Fibroblast of lung (primary cell): ENCODE results near the gene TSSC4.

Experiments
- EZH2 ChIP-seq: IDR thresholded peaks from 2 replicates; pipeline ENCODE4 v1.5.1; 2012; ENCODE audit warnings: low read length, control low read depth, mild to moderate bottlenecking; ENCODE audit errors: missing control alignments
- TF ChIP-seq, protein P1 (sequence below), 2 donors: IDR thresholded peaks in 1 of 2; conservative IDR thresholded peaks in 1 of 2; 1 replicate in 1 of 2; 2 replicates in 1 of 2; pipeline ENCODE4 v1.5.1; 2011 to 2012; ENCODE audit warnings: low read length in 2 of 2, control low read depth in 1 of 2, inconsistent platforms in 1 of 2, low read depth in 1 of 2, mild to moderate bottlenecking in 1 of 2

DNA sequence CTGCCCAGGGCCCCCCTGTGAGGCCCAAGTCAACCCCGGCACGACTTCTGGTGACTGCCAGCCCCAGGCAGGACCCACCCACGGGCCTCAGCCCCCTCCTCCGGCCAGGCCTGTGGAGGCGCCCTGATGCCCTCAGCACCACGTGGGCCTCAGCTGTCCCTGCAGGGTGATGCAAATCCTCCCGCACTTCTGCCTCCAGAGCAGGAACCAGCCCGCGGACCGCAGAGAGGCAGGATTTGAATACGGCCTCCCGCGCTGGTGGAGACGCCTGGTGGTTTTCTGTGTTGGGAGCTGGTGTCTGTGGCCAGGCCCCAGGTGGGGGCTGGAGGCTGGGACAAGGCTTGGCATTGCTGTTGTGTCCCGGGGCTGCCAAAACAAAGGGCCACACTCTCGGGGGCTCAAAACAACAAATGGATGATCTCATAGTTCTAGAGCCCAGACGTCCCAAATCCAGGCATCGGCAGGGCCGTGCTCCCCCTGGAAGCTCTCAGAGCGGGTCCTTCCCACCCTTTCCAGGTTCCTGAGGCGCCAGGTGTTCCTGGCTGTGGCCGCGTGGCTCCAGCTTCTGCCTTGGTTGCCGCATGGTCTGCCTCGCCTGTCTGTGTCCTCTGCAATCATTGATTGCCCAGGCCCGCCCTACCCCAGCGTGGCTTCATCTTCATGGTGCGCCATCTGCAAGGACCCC, 24.4 kb downstream of the TSSC4 start:
- TF ChIP-seq, protein P1, sequence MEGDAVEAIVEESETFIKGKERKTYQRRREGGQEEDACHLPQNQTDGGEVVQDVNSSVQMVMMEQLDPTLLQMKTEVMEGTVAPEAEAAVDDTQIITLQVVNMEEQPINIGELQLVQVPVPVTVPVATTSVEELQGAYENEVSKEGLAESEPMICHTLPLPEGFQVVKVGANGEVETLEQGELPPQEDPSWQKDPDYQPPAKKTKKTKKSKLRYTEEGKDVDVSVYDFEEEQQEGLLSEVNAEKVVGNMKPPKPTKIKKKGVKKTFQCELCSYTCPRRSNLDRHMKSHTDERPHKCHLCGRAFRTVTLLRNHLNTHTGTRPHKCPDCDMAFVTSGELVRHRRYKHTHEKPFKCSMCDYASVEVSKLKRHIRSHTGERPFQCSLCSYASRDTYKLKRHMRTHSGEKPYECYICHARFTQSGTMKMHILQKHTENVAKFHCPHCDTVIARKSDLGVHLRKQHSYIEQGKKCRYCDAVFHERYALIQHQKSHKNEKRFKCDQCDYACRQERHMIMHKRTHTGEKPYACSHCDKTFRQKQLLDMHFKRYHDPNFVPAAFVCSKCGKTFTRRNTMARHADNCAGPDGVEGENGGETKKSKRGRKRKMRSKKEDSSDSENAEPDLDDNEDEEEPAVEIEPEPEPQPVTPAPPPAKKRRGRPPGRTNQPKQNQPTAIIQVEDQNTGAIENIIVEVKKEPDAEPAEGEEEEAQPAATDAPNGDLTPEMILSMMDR (conservative IDR thresholded peaks at IDR 0.05 in 1 of 2, IDR thresholded peaks at IDR 0.05 in 1 of 2; ENCODE audit: low read depth in 1 of 2, low read length in 2 of 2) = no peak
- TF ChIP-seq EZH2 = no peak
